Stimulated activated CD8-positive, alpha-beta memory T cell treated with anti-CD3 and anti-CD28 coated beads, Interleukin-7, amount 100 ng/mL, for 24 hours (primary cell): Measurements from ENCODE around the gene GTF2IRD1.
"Not testable (repeated sequence)": the region's sequence is repeated elsewhere in the genome, so short reads cannot be mapped to it uniquely, and the experiment has no call there.

Experiments used
- DNase-seq: peaks from one replicate; pipeline ENCODE4 v3.0.0-alpha.2; 2020; ENCODE audit warnings: low read depth

Gene GTF2IRD1

GRCh38 chr7:74453322-74454011 lies at the start of gene GTF2IRD1:
Gene GTF2IRD1, plus strand, starts transcription at chr7:74453906. Its CDS starts 54,175 bp downstream, at chr7:74508081.
- no peak for DNase-seq

- no peak for DNase-seq
Observed at GRCh38 chr7:74404388-74404700, 49.4 kb upstream of the GTF2IRD1 start.

DNA sequence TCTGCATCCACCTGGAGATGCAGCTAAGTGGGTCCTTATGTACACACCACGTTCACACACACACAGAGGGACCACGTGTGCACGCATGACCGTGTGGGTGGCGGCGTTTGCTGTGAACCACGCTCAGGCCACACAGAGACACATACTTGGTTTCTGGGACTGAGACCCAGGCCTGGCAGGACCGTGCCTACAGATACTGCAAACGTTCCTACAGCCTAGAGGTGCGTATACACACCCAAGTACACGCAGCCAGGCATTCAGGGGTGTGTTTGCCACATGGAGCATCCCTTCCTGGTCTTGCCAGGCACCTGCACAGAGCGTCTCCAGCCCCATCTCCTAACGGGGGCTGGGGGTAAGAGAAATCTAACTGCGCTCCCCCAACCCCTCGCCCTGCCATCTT lies 49.0 kb upstream of the GTF2IRD1 start:
- DNase-seq, result no peak

GRCh38 chr7:74405191-74405898 lies 48.4 kb upstream of the GTF2IRD1 start:
- DNase-seq, result no peak

GRCh38 chr7:74405899-74406512 lies 47.7 kb upstream of the GTF2IRD1 start:
- no peak for DNase-seq

GRCh38 chr7:74407958-74408357 lies 45.7 kb upstream of the GTF2IRD1 start:
- DNase-seq, result no peak

DNA sequence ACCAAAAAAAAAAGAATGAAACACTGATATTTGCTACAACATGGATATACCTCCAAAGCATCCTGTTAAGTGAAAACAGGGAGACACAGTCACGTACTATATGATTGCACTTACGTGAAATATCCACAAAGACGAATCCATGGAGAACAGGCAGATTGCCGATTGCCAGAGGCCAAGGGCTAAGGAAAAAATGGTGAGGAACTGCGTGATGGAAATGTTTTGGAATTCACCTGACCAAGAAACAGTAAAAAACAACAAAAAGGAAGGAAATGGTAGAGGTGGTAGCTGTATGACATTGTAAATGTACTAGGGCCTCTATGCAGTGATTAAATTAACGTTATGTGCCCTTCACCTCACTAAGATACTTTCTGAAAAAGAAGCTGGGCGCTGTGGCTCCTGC lies 44.1 kb upstream of the GTF2IRD1 start:
- DNase-seq, result no peak

DNA sequence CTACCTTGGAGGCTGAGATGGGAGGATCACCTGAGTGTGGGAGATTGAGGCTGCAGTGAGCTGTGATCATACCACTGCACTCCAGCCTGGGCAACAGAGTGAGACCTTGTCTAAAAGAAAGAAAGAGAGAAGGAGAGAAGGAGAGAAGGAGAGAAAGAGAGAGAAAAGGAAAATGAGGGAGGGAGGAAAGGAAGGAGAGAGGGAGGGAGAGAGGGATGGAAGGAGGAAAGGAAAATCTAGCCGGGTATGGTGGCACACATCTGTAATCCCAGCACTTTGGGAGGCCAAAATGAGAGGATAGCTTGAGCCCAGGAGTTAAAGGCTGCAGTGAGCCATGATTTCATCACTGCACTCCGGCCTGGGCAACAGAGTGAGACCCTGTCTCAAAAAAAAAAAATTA lies 42.9 kb upstream of the GTF2IRD1 start:
- no peak for DNase-seq

DNA sequence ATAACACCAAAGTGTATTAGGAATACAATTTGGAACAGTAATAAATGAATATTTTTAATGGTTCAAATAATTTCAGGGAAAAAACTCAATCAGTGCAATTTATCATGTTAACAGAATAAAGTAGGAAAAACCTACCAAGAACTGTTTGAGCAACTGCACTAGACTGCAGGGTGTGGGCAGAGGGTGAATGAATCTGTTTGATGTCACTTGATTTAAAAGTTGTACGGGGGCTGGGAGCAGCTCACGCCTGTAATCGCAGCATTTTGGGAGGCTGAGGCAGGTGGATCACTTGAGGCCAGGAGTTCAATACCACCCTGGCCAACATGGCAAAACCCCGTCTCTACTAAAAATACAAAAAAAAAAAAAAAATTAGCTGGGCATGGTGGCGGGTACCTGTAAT lies 42.1 kb upstream of the GTF2IRD1 start:
- not testable (repeated sequence) for DNase-seq

GRCh38 chr7:74412056-74412455 lies 41.6 kb upstream of the GTF2IRD1 start:
- DNase-seq, result no peak

DNA sequence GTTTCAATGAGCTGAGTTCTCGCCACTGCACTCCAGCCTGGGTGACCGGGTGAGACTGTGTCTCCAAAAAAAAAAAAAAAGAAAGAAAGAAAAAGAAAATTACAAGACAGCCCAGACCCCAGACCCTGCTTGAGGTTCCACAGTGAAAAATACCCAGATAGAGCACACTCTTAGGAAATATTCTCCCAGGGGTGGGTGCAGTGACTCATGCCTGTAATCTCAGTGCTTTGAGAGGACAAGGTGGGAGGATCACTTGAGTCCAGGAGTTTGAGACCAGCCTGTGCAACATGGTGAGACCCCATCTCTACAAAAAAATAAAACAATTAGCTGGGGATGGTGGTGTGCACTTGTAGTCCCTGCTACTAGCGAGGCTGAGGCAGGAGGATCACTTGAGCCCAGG lies 41.1 kb upstream of the GTF2IRD1 start:
- no peak for DNase-seq

DNA sequence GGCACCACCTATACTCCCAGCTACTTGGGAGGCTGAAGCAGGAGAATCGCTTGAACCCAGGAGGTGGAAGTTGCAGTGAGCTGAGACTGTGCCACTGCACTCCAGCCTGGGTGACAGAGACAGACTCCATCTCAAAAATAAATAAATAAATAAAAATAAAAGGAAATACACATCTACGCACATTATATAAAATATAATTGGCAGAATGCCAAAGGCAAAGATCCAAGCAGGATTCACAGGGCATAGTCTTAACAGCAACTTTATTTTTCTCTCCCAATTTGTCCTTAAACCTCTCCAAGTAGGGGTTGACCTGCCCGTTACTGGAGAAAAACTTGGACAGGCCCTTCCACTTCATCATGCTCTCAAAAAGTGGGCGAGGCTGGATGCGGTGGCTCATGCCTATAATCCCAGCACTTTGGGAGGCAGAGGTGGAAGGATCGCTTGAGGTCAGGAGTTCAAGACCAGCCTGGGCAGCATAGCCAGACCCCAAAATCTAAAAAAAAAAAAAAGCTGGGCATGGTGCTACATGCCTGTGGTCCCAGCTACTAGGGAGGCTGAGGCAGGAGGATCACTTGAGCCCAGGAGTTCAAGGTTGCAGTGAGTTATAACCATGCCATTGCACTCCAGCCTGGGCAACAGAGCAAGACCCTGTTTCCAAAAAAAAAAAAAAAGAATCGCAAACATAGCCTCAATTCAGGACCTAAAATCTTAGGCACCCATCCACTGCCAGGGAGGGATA lies 38.9 kb upstream of the GTF2IRD1 start:
- DNase-seq, result not testable (repeated sequence)

GRCh38 chr7:74417419-74417971 lies 36.2 kb upstream of the GTF2IRD1 start:
- DNase-seq, result peak; percentile 27

DNA sequence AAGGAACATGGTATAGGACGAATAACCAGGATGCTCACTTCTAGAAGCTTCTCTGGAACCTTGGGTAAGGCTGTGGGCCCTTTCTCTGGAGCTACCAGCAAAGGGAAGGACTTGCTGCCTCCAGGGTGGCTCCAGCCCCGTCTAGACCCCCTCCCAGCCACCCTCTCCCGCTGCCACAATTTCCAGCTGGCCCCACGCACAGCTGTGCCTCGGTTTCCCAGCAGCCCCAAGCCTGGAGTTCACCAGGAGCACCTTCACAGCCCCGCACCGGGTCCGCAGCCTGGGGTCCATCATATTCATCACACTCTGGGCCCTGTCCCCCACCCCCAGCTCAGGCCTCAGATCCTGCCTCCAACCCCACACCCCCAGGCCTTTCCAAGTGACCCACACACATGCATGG lies 35.6 kb upstream of the GTF2IRD1 start:
- DNase-seq, result no peak

DNA sequence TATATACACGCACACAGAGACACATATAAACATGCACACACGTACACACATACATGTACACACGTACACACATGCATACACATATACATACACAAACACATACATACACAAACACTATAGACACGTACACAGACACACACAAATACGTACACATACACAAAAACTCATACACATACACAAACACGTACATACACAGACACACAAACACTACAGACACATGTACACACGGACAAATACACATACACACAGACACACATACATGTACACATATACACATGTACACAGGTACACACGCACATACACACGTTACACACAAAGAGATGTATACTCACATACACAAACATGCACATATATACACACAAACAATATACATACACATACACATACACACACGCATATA lies 35.2 kb upstream of the GTF2IRD1 start:
- DNase-seq, result no peak

- not testable (repeated sequence) for DNase-seq
Observed at GRCh38 chr7:74419232-74419631, 34.5 kb upstream of the GTF2IRD1 start.

DNA sequence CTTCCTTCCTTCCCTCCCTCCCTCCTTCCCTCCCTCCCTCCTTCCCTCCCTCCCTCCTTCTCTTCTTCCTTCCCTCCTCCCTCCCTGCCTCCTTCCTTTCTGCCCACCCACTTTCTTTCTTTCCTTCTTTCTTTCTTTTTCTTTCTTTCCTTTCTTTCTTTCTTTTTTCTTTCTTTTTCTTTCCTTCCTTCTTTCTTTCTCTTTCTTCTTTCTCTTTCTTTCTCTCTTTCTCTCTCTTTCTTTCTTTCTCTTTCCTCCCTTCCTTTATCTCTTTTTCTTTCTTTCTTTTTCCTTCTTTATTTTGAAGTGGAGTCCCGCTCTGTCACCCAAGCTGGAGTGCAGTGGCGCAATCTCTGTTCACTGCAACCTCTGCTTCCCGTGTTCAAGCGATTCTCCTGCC lies 33.7 kb upstream of the GTF2IRD1 start:
- no peak for DNase-seq

DNA sequence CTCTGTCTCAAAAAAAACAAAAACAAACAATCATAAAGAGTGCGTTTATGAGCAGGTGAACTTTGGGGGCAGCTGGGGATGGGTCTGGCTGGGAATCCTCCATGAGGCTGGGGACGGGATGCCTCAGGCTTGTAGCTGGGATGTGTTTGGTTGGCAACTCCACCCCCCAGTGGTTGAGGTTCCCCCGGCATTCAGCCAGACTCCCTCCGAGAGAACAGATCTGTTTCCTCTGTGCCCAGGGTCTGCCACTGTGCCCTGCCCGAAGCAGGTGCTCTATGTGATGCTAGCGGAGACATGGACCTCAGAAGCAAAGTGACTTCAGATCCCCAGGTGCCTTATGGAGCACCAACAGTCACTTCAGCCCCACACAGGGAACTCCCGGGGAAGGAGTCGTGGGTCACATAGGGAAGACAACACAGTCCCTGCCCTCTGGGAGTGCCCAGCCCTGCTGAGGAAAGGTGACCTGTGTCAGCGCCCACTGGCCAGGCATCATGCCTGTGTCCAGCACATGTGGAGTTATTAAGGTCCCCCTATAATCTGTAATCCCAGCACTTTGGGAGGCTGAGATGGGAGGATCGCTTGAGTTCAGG lies 29.3 kb upstream of the GTF2IRD1 start:
- no peak for DNase-seq

DNA sequence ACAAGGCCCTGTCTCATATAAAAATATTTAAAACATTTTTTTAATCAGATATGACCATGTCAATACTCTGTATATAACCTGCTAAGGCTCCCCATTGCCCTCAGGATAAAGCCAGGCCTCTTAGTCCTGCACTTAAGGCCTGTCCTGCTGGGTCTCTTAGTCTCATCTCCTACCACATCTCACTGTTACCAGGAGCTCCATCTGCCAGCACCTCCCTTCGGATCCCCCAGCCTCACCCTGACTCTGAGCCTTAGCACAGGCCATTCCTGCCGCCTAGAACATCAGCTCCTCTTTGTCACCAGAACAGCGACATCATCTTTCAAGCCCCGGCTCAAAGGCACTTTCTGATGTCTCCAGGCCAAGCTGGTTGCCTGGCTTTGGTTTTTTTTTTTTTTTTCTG lies 25.7 kb upstream of the GTF2IRD1 start:
- no peak for DNase-seq

- no peak for DNase-seq
Observed at GRCh38 chr7:74429153-74429747, 24.5 kb upstream of the GTF2IRD1 start.

DNA sequence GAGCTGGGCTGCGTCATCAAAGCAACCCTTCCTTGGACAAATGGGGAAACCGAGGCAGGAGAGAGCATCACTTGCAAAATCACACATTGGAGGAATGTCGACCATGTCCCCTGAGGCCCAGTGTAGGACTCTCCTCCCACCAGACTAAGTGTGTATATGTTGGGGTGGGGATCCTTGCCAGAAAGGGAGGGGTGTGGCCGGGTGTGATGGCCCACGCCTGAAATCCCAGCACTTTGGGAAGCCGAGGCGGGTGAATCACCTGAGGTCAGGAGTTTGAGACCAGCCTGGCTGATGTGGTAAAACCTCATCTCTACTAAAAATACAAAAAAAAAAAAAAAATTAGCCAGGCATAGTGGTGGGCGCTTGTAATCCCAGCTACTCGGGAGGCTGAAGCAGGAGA lies 23.3 kb upstream of the GTF2IRD1 start:
- DNase-seq, result not testable (repeated sequence)
